Right renal cortex interstitium (tissue), 3 donors: ENCODE results near the gene TIE1. TPM values are rescaled to one million over a fixed set of nuclear protein-coding genes. Genes with fewer than 3 reads are reported as not detected.

Source experiments
- DNase-seq, 3 donors: peaks; one replicate each; pipeline ENCODE4 v3.0.0-alpha.2; 2013; ENCODE audit warnings: low read depth in 3 of 3, low spot score in 2 of 3
- polyA plus RNA-seq, 3 donors: library from polyadenylated mRNA; unstranded; fragments of 120-200 nt; gene quantifications; one replicate each; pipeline ENCODE4 v1.2.1, GENCODE V29; 2013; ENCODE audit not compliant: insufficient read length in 3 of 3

Gene TIE1
- polyA plus RNA-seq, 3 donors = 42.6 to 51.4 (median 44.6) TPM

- no peak for DNase-seq
Observed at GRCh38 chr1:43329995-43330751, 29.4 kb downstream of the TIE1 start.

- DNase-seq = no peak
Observed at GRCh38 chr1:43331688-43332087, 30.9 kb downstream of the TIE1 start.

GRCh38 chr1:43334453-43335205 lies 33.8 kb downstream of the TIE1 start:
- DNase-seq = no peak

GRCh38 chr1:43337588-43337987 lies 36.8 kb downstream of the TIE1 start, which contains the start of gene MPL:
Gene MPL (plus strand): TSS chr1:43337818. CDS start chr1:43337849, 31 bp downstream.
- no peak for DNase-seq

- DNase-seq = no peak
Observed at GRCh38 chr1:43338001-43338400, 37.2 kb downstream of the TIE1 start.

- no peak for DNase-seq
Observed at GRCh38 chr1:43339584-43340232, 38.9 kb downstream of the TIE1 start.

GRCh38 chr1:43340559-43340958 lies 39.8 kb downstream of the TIE1 start:
- DNase-seq = no peak

- no peak for DNase-seq
Observed at GRCh38 chr1:43344267-43344850, 43.6 kb downstream of the TIE1 start.

GRCh38 chr1:43345120-43345519 lies 44.3 kb downstream of the TIE1 start:
- no peak for DNase-seq

GRCh38 chr1:43346636-43347035 lies 45.9 kb downstream of the TIE1 start:
- DNase-seq = no peak

- no peak for DNase-seq
Observed at GRCh38 chr1:43348343-43348808, 47.6 kb downstream of the TIE1 start.

- DNase-seq = peak in 2 of 3 donors; percentile 65 to 74
Observed at GRCh38 chr1:43348809-43349593, 48.2 kb downstream of the TIE1 start.

- no peak for DNase-seq
Observed at GRCh38 chr1:43349594-43350306, 49.0 kb downstream of the TIE1 start.

GRCh38 chr1:43350976-43351375 lies 50.2 kb downstream of the TIE1 start:
- DNase-seq = no peak

GRCh38 chr1:43351421-43352350 lies 50.9 kb downstream of the TIE1 start:
- no peak for DNase-seq

- no peak for DNase-seq
Observed at GRCh38 chr1:43352351-43352705, 51.5 kb downstream of the TIE1 start.

- no peak for DNase-seq
Observed at GRCh38 chr1:43352881-43353280, 52.1 kb downstream of the TIE1 start.

GRCh38 chr1:43354471-43354870 lies 53.7 kb downstream of the TIE1 start:
- DNase-seq = no peak

- no peak for DNase-seq
Observed at GRCh38 chr1:43354936-43355335, 54.2 kb downstream of the TIE1 start.
